Right atrium auricular region (tissue), 2 donors: ENCODE measurements around the gene CASP3. TPM values are rescaled to one million over a fixed set of nuclear protein-coding genes. Genes with fewer than 3 reads are reported as not detected.
A peak's percentile ranks its signal among the peaks of the same experiment; 100 is the strongest.

Experiments
- DNase-seq: peaks from one replicate; pipeline ENCODE4 v3.0.0-alpha.2; 2019; ENCODE audit warnings: low spot score
- H3K27ac ChIP-seq, 2 donors: fragments of 200-600 bp; sonication (generic); 1 replicate in 1 of 2; 2 replicates in 1 of 2; pipeline ENCODE4 v1.5.1; 2016 to 2019
- H3K27me3 ChIP-seq, 2 donors: fragments of 200-600 bp; sonication (generic); one replicate each; pipeline versions ENCODE4 v1.5.1 to v1.6.0; 2017 to 2019
- H3K36me3 ChIP-seq: fragments of 200-600 bp; sonication (generic); one replicate; pipeline ENCODE4 v1.5.1; 2016
- H3K4me1 ChIP-seq, 2 donors: fragments of 200-600 bp; sonication (generic); one replicate each; pipeline versions ENCODE4 v1.5.1 to v1.6.0; 2017 to 2019
- H3K4me3 ChIP-seq, 2 donors: fragments of 200-600 bp; sonication (generic); 1 replicate in 1 of 2; 2 replicates in 1 of 2; pipeline ENCODE4 v1.5.1; 2017 to 2019; ENCODE audit warnings: mild to moderate bottlenecking in 1 of 2, moderate library complexity in 1 of 2
- H3K9me3 ChIP-seq, 2 donors: fragments of 200-600 bp; sonication (generic); one replicate each; pipeline ENCODE4 v1.5.1; 2019
- total RNA-seq, 2 donors: library from RNA; depleted of rRNA; stranded (reverse); fragments of >200 nt; gene quantifications; one replicate each; pipeline ENCODE4 v1.1.0, GENCODE V29; 2016
- TF ChIP-seq, protein P1 (sequence below), 2 donors: fragments of 200-600 bp; sonication (generic); IDR thresholded peaks; one replicate each; pipeline ENCODE4 v1.5.1; 2019; ENCODE audit warnings: antibody characterized with exemption in 2 of 2

CASP3 gene
- total RNA-seq, 2 donors from 2014 or later, result 10.3 to 12.1 TPM

DNA sequence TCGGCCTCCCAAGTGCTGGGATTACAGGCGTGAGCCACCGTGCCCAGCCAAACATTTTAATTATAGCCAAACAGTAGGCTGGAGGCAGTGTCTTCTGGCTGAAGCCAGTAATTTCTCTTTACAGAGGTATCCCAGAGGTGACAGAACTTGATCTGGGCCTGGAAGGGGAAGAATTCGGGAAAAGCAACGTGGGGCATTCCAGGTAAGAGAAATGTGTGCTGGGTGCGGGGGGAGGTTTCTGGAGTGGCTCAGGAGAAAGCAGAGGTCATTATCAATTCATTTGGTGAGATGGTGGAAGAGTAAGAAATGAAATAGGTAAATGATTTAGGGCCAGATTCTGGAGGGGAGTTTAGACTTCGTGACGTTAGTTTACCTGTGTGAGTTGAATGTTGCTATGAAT lies 2.7 kb upstream of the CASP3 start:
- no peaks in the 10 kb centered on the region for H3K9me3 ChIP-seq
- TF ChIP-seq, protein P1, sequence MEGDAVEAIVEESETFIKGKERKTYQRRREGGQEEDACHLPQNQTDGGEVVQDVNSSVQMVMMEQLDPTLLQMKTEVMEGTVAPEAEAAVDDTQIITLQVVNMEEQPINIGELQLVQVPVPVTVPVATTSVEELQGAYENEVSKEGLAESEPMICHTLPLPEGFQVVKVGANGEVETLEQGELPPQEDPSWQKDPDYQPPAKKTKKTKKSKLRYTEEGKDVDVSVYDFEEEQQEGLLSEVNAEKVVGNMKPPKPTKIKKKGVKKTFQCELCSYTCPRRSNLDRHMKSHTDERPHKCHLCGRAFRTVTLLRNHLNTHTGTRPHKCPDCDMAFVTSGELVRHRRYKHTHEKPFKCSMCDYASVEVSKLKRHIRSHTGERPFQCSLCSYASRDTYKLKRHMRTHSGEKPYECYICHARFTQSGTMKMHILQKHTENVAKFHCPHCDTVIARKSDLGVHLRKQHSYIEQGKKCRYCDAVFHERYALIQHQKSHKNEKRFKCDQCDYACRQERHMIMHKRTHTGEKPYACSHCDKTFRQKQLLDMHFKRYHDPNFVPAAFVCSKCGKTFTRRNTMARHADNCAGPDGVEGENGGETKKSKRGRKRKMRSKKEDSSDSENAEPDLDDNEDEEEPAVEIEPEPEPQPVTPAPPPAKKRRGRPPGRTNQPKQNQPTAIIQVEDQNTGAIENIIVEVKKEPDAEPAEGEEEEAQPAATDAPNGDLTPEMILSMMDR (IDR thresholded peaks at IDR 0.05), result no peak
- peaks cover 0 to 33% of the 10 kb centered on the region in 2 donors for H3K4me1 ChIP-seq
- no peak for DNase-seq
- H3K27me3 ChIP-seq, result no peaks in the 10 kb centered on the region
- no peak overlapping the region for H3K4me3 ChIP-seq
- H3K36me3 ChIP-seq, result peaks cover 1% of the 10 kb centered on the region
- no peak overlapping the region for H3K27ac ChIP-seq

DNA sequence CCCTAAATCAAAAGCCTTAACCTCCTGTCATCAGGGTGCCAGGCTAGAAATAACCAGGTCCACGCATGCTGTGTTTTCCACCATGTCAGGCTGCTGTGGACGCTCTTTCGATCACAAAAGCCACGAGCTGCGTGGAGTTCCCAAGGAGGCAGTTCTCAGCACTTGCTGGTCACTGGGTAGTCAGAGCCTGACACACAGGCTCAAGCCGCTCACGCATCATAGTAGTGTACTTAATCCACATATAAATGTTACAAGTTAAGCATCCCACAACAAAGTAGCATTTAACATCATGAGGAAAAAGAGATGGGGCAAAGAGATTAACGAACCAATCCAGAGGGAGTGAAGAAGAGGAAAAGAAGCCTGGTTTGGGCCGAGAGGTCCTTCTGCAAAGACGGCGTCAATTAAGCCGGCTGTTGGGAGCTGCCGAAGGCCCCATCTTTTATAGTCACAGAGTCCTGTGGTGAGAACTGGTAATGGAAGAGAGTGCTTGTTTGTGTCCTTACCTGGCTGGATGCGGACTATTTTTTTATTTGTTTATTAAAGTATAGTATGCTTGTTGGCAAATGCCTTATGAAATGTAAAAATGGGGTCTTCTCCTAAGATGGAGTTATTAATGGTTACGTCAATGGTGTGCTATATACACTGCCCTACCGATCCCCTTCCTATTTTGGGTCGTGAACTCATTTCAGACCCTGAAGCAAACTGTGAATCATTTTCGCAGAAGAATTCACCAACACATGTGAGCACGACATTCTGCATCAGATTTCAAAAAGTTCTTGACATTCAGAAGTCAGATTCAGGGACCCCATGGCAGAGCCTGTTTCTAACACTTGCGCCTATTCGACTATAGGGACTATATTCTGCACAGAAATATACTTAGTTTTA lies 966 bp upstream of the CASP3 start:
- Histone ChIP-seq H3K4me1 (peaks cover 0 to 42% of the 10 kb centered on the region in 2 donors), H3K27me3 (no peaks in the 10 kb centered on the region), H3K4me3 (peak overlapping the region; percentile 55 to 88), H3K27ac (peak overlapping the region; percentile 91 to 99), H3K9me3 (no peaks in the 10 kb centered on the region), H3K36me3 (no peaks in the 10 kb centered on the region)
- no peak for DNase-seq
- TF ChIP-seq, protein P1 (IDR thresholded peaks at IDR 0.05), result no peak

DNA sequence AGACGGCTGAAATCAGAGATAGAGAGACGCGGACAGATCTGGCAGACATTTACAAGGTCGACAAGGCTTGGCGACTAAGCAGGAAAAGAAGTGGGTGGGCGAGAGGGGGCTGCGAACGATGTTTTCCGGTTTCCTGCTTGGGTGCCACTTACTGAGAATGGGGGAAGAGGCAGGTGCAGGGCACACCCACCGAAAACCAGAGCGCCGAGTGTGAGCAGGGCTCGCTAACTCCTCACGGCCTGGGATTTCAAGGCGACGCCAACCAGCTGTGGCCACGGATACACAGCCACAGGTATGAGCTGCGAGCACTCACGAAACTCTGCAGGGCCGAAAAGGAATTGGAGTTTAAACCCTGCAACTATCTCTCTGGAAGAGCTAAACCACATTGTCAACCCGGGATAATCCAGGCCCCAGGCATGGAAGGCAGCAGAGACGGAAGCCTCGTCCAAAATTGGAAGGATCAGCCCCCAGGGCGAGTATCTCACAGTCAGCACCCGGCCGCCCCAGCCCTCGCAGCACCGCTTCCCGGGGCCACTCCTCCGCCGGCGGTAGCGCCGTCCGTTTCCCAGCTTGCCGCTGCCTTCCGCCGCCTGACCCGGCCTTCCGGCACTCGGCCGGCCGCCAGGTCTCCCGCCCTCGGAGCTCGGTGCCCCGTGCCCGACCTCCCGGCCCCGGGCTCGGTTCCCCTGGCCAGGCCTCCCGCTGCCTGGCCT lies 778 bp downstream of the CASP3 start:
- H3K36me3 ChIP-seq, result no peaks in the 10 kb centered on the region
- DNase-seq, result peak; percentile 68
- H3K4me3 ChIP-seq, result peak overlapping the region; percentile 78 to 88
- peaks cover 0 to 58% of the 10 kb centered on the region in 2 donors for H3K4me1 ChIP-seq
- no peaks in the 10 kb centered on the region for H3K27me3 ChIP-seq
- TF ChIP-seq, protein P1 (IDR thresholded peaks at IDR 0.05), result no peak
- peak overlapping the region; percentile 98 to 99 for H3K27ac ChIP-seq
- H3K9me3 ChIP-seq, result no peaks in the 10 kb centered on the region

DNA sequence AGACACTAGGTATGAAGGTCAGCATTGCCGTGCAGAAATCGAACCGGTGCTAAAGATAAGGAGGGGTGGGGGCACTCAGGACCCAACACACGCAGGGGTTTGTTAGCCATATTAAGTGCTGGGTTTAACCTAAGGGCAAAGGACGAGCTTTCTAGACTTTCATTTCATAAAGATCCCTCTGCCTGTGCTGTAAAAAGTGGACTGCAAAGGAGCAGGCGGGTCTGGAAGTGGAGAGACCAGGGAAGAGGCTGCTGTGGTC lies 1.3 kb downstream of the CASP3 start:
- TF ChIP-seq, protein P1 (IDR thresholded peaks at IDR 0.05), result no peak

DNA sequence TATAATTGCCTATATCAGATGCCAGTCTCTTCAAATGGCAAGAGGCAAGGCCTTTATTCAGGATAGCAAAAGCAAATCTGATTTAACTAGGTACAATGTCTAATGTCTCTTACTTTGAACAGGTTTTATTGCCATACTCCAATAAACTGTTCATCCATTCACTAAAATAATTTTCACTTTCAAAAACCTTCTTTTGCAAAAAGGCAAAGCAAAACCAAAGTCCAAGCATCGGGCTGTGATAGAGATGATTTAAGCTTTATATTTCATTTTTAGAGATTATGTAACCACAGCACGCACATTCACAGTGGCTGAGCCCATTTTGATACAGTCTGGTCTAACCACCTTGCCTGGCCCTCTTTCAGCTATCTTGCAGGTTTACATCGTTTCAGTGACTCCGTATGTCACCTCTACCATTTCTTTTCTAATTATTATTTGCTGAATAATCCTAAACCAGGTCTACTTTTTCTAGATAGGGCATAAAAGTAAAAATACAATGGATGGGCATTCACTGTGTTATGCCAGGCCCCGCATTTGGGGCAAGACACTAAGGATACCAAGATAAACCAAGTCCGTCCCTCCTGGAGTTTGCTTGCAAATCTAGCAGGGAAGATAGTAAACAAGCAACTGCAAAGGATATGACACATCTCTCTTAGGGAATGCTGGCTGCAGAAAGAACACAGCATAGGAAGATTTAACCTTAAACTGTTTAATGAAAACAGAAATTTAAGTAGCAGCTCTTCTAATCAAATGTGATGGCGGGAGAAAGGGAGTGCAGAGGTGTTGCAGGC lies 1.8 kb downstream of the CASP3 start:
- no peak for DNase-seq
- no peaks in the 10 kb centered on the region for H3K36me3 ChIP-seq
- H3K27ac ChIP-seq, result peak overlapping the region; percentile 98 to 99
- H3K4me3 ChIP-seq, result peak overlapping the region; percentile 78 to 88
- TF ChIP-seq, protein P1 (IDR thresholded peaks at IDR 0.05), result no peak
- no peaks in the 10 kb centered on the region for H3K9me3 ChIP-seq
- H3K4me1 ChIP-seq, result peaks cover 0 to 64% of the 10 kb centered on the region in 2 donors
- no peaks in the 10 kb centered on the region for H3K27me3 ChIP-seq

More for the DNA sequence above, 1.3 kb downstream of the CASP3 start:
- Histone ChIP-seq H3K36me3 (no peaks in the 10 kb centered on the region), H3K27me3 (no peaks in the 10 kb centered on the region), H3K27ac (peak overlapping the region; percentile 98 to 99), H3K9me3 (no peaks in the 10 kb centered on the region), H3K4me1 (peaks cover 0 to 59% of the 10 kb centered on the region in 2 donors), H3K4me3 (peak overlapping the region; percentile 78 to 88)
- DNase-seq, result no peak
